Measurements from ENCODE around the gene NPHP4. TPM values are rescaled to one million over a fixed set of nuclear protein-coding genes. Genes with fewer than 3 reads are reported as not detected.

NPHP4 gene
- total RNA-seq, 1 donor from 2014 or later: 16.1 TPM

DNA sequence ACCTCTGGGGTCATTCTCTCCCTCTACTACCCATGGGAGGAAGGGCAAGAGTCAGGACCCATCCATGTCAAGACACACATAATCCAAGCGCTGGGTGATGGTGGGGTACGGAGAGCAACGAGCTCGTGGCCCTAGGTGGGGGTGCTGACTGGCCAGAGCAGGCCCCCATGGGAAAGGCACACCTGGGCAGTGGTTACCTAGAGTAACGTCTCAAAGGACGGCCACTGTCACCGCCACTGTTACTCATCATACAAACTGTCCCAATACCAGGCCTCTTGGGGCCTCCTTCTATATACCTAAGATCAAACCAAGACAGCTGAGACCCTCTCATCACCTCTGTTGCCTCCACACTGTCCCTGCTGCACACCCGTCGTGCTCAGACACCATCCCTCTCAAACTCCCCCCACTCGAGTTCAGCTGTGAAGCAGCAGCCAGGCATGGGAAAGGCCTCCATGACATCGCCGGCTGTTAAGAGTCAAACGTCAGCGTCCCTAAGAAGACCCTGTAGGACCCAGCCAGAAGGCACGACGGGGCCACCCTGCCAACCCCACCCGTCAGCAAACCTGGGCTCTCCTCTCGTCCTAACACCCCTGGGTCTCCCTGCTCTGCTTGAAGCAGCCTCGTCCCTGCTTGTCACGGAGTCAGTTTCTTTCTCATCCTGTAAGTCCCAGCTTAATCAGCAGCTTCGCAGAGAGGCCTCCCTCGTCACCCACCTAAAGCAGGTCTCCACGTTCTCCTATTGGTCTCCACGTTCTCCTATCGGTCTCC is 15.3 kb downstream of the NPHP4 start:
- Histone ChIP-seq H3K4me1 (no peaks in the 10 kb centered on the region), H3K27me3 (ENCODE audit: low read depth) (no peaks in the 10 kb centered on the region), H3K4me3 (no peak overlapping the region), H3K27ac (no peak overlapping the region), H3K36me3 (peaks cover 33% of the 10 kb centered on the region), H3K9me3 (no peaks in the 10 kb centered on the region)
- DNase-seq (no peak), ATAC-seq (no peak)
- intact Hi-C loops (cut with DNase I): no loop called here
- TF ChIP-seq, protein P1, sequence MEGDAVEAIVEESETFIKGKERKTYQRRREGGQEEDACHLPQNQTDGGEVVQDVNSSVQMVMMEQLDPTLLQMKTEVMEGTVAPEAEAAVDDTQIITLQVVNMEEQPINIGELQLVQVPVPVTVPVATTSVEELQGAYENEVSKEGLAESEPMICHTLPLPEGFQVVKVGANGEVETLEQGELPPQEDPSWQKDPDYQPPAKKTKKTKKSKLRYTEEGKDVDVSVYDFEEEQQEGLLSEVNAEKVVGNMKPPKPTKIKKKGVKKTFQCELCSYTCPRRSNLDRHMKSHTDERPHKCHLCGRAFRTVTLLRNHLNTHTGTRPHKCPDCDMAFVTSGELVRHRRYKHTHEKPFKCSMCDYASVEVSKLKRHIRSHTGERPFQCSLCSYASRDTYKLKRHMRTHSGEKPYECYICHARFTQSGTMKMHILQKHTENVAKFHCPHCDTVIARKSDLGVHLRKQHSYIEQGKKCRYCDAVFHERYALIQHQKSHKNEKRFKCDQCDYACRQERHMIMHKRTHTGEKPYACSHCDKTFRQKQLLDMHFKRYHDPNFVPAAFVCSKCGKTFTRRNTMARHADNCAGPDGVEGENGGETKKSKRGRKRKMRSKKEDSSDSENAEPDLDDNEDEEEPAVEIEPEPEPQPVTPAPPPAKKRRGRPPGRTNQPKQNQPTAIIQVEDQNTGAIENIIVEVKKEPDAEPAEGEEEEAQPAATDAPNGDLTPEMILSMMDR (IDR thresholded peaks at IDR 0.05): no peak

DNA sequence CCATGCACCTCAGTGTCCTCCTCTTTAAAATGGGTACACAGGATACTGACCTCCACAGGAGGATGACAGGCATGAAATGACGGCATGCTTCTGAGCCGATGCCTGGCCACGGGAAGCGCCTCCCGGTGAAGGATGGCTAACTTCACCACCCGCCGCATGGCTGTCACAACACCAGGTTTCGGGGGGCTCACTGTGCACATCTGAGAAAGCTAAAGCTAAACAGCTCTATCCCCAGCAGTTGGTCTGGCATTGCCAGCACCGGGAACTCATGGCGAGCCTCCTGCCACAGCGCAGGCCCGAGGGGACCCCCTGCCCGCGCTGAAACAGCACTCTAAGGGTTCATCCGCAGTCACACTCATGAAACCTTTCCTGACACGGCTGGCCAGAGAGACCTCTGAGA is 16.0 kb downstream of the NPHP4 start:
- no peak overlapping the region for H3K4me3 ChIP-seq
- no peaks in the 10 kb centered on the region for H3K4me1 ChIP-seq
- no peaks in the 10 kb centered on the region for H3K27me3 ChIP-seq (ENCODE audit: low read depth)
- H3K36me3 ChIP-seq: peaks cover 33% of the 10 kb centered on the region
- TF ChIP-seq, protein P1 (IDR thresholded peaks at IDR 0.05): no peak
- DNase-seq (no peak), ATAC-seq (no peak)
- intact Hi-C loops (cut with DNase I): no loop called here
- H3K27ac ChIP-seq: no peak overlapping the region
- H3K9me3 ChIP-seq: no peaks in the 10 kb centered on the region

DNA sequence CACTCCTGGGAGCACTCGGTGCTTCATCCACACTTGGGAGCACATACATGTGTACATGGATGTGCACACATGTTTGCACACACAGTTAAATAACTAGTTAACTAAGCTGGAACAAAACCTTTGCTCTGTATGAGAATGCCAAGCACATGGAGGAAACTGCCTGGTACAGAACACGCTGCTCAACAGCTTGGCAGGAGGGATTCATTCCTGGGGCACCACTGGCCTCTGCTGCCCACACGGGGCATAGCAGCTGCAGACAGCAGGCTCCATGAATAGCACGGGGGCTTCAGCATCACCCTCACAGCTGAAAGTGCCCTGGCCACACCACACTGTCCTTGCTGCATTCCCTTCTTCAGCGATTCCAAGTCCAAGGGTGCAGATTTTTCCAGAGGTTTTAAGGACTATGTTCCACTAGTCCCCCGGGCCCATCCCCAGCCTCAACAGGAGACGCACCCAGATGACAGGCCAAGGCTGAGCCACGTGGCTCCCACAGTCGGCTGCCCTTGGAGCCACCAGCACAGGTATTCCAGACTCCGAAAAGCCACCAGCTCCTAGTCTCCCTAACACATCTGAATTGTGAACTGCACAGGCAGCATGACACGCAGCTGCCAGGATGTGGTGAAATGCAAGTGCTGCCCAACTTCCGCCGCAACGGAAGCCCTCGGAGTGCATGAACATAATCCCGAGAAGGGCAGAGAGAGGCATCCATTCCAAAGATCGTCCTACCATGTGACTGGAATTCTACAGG is 16.9 kb downstream of the NPHP4 start:
- H3K27me3 ChIP-seq (ENCODE audit: low read depth): no peaks in the 10 kb centered on the region
- intact Hi-C loops (cut with DNase I): no loop called here
- no peaks in the 10 kb centered on the region for H3K9me3 ChIP-seq
- no peak overlapping the region for H3K4me3 ChIP-seq
- no peak for DNase-seq
- H3K36me3 ChIP-seq: peaks cover 33% of the 10 kb centered on the region
- TF ChIP-seq, protein P1 (IDR thresholded peaks at IDR 0.05): peak; percentile 55
- H3K4me1 ChIP-seq: no peaks in the 10 kb centered on the region
- H3K27ac ChIP-seq: no peak overlapping the region
- peak; percentile 58 to 62 for ATAC-seq

DNA sequence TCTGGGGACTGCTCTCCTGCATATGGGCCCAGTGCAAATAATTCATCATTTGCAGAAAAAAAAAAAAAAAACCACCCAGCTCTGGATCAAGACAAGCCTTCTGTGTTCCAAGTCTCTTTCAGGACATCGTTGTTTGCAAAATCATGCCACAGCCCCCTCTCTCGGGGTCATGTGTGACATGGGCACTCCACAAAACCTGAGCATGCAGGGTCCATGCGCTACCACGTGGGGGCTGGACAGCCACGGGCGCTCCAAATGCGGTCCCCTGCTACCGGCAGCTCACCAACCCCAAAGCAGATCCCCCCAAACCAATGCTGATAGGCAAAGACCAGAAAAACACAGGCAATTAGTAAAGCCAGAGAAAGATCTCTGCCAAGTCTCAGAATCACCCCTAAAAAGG is 17.6 kb downstream of the NPHP4 start:
- Histone ChIP-seq H3K4me3 (no peak overlapping the region), H3K27ac (no peak overlapping the region), H3K4me1 (no peaks in the 10 kb centered on the region), H3K27me3 (ENCODE audit: low read depth) (no peaks in the 10 kb centered on the region), H3K36me3 (peaks cover 33% of the 10 kb centered on the region), H3K9me3 (no peaks in the 10 kb centered on the region)
- intact Hi-C loops (cut with DNase I): no loop called here
- TF ChIP-seq, protein P1 (IDR thresholded peaks at IDR 0.05): no peak
- ATAC-seq: no peak
- DNase-seq: no peak

DNA sequence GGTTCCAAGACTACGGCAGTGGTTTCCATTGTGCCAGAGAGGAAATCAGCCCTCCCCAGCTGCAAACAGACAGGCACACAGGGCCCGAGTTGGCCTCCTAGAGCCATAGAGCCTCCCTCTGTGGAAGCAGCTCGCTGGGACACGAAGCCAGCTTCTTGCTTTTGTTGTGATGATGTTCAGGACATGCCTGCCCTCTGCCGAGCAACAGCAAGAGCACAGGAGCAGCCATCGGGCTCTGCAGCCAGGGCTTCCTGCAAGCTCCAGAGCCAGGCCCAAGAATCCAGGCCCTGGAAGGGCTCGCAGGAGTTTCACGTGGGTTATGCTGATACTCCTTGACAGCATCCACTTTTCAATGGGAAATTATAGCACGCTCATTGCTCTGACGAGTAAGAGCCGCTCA is 18.5 kb downstream of the NPHP4 start:
- intact Hi-C loops (cut with DNase I): no loop called here
- DNase-seq: no peak

More for the DNA sequence above, 18.5 kb downstream of the NPHP4 start:
- Histone ChIP-seq H3K4me3 (no peak overlapping the region), H3K9me3 (no peaks in the 10 kb centered on the region), H3K36me3 (peaks cover 37% of the 10 kb centered on the region), H3K4me1 (no peaks in the 10 kb centered on the region), H3K27ac (no peak overlapping the region), H3K27me3 (ENCODE audit: low read depth) (no peaks in the 10 kb centered on the region)
- ATAC-seq: no peak
- TF ChIP-seq, protein P1 (IDR thresholded peaks at IDR 0.05): no peak
